Activated CD4-positive, CD25-positive, alpha-beta regulatory T cell treated with anti-CD3 and anti-CD28 coated beads, Interleukin-2, amount 50 U/mL, for 72 hours (primary cell): Measurements from ENCODE around the gene IDI1.
"Not testable (repeated sequence)": the region's sequence is repeated elsewhere in the genome, so short reads cannot be mapped to it uniquely, and the experiment has no call there.

Source experiments
- DNase-seq: peaks from one replicate; pipeline ENCODE4 v3.0.0; 2021

IDI1 gene

GRCh38 chr10:1048732-1049424, at the start of gene IDI1:
Gene IDI1, minus strand, starts transcription at chr10:1049119. Its CDS starts 116 bp downstream, at chr10:1049003.
- peak; percentile 93 for DNase-seq

GRCh38 chr10:1097436-1097835, 48.5 kb upstream of the IDI1 start:
- no peak for DNase-seq

- no peak for DNase-seq
Observed at GRCh38 chr10:1096287-1096889, 47.5 kb upstream of the IDI1 start.

GRCh38 chr10:1095498-1095897, 46.6 kb upstream of the IDI1 start:
- DNase-seq: no peak

GRCh38 chr10:1094112-1095057, 45.5 kb upstream of the IDI1 start:
- peak; percentile 46 for DNase-seq

GRCh38 chr10:1093696-1094095, 44.8 kb upstream of the IDI1 start:
- DNase-seq: no peak

GRCh38 chr10:1090696-1091095, 41.8 kb upstream of the IDI1 start:
- DNase-seq: no peak

GRCh38 chr10:1089017-1089689, 40.2 kb upstream of the IDI1 start:
- no peak for DNase-seq

- DNase-seq: no peak
Observed at GRCh38 chr10:1086787-1087186, 37.9 kb upstream of the IDI1 start.

GRCh38 chr10:1085258-1085657, 36.3 kb upstream of the IDI1 start:
- no peak for DNase-seq

GRCh38 chr10:1084011-1084950, 35.4 kb upstream of the IDI1 start:
- DNase-seq: no peak

GRCh38 chr10:1083581-1083980, 34.7 kb upstream of the IDI1 start:
- no peak for DNase-seq

GRCh38 chr10:1078668-1079067, 29.7 kb upstream of the IDI1 start:
- no peak for DNase-seq

- DNase-seq: no peak
Observed at GRCh38 chr10:1074748-1075308, 25.9 kb upstream of the IDI1 start.

GRCh38 chr10:1074052-1074747, 25.3 kb upstream of the IDI1 start:
- no peak for DNase-seq

- DNase-seq: no peak
Observed at GRCh38 chr10:1070919-1071318, 22.0 kb upstream of the IDI1 start.

- DNase-seq: no peak
Observed at GRCh38 chr10:1068380-1069361, 19.8 kb upstream of the IDI1 start.

GRCh38 chr10:1066734-1067133, 17.8 kb upstream of the IDI1 start:
- not testable (repeated sequence) for DNase-seq

- DNase-seq: no peak
Observed at GRCh38 chr10:1064964-1065247, 16.0 kb upstream of the IDI1 start.
